NOMO-1 (cell line): Measurements from ENCODE around the gene DBF4B.
A peak's percentile ranks its signal among the peaks of the same experiment; 100 is the strongest.
"Not testable (repeated sequence)": the region's sequence is repeated elsewhere in the genome, so short reads cannot be mapped to it uniquely, and the experiment has no call there.

Experiments
- DNase-seq, 2 experiments: peaks; one replicate each; lab custom pipeline; 2025; ENCODE audit not compliant: unreplicated experiment in 2 of 2; lab: John Stamatoyannopoulos, UW

Gene DBF4B

GRCh38 chr17:44708401-44709263, at the start of gene DBF4B:
Gene DBF4B, plus strand, starts transcription at chr17:44708665. Its CDS starts 156 bp downstream, at chr17:44708821.
- DNase-seq: peak; percentile 83 to 88

GRCh38 chr17:44661835-44662234, 46.6 kb upstream of the DBF4B start:
- no peak for DNase-seq

DNA sequence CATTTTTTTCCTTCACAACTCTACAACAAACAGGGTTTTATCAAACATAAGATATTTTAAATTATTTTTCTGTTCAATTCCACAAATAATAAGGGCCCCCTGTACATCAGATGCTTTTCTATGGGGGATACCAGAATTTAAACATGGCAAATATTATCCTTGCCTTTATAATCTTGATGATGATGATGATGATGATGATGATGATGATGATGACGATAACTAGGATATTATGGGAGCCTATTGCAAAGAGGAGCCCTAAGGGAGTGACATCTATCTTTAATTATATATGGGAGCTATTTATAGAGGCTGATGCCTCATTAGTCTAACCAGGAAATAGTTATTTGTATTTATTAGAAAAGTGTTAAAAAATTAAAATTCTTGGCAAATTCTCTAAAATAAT, 45.4 kb upstream of the DBF4B start:
- DNase-seq: no peak

DNA sequence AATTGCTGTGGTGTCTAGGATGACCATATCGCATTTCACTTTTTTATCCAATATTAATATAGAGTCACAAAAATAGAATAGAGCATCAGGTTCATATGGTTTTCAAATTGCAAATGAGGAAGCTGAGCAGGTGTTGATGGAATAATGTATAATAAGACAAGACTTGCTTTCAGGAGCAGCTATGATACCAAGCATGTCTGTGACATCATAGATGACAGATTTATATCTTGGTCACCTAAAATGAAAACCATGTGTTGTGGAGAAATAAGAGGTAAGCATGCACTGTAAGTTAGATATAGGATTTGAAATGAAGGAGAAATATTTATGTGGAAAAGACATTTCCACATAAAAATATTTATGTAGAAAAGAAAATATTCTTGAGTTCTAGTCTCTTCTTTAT, 43.6 kb upstream of the DBF4B start:
- no peak for DNase-seq

DNA sequence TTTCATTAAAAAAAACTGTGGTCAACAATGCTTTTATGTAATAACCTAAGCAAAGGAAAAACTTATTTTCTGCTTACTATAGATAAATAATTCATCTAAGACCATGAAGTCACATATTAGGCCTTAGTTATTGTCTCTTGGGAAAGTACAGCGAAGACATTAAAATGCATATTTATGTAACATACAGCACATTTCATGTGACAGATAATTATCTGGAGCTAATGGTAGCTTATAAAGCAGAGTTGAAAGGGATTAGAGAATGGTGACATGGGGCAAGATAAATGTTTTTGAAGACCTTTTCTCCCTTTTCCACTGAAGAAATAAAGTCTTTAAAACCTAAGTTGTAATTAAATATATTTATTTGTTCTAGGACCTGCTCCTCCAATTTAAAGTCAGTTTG, 42.5 kb upstream of the DBF4B start:
- DNase-seq: no peak

DNA sequence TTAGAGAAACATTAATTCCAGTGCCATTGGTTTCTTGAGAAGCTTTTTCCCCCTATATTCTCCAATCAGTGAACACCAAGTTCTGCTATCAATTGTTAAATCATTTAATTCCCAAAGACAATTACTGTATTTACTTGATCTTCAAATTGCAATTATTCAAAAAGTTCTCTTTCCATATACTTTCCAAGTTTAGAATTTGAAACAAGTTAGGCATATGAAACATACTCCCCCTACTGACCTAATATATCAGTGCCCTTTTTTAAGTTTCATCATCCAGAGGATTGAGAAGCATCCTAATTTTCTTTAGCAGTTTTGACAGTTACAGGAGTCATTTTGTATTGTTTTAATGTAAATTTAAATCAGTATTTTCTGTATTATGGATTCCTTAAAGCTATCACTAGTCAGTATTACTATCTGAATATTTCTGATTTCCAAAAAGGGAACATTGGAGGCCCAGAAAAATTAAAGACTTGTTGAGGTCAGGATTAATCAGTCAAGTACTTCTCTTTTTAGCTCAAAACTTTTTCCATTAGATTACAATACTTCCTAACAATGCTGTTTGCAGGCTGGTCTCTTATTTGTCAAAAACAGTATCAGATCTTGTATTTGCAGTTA, 35.9 kb upstream of the DBF4B start:
- peak in 1 of 2 experiments; percentile 50 for DNase-seq

DNA sequence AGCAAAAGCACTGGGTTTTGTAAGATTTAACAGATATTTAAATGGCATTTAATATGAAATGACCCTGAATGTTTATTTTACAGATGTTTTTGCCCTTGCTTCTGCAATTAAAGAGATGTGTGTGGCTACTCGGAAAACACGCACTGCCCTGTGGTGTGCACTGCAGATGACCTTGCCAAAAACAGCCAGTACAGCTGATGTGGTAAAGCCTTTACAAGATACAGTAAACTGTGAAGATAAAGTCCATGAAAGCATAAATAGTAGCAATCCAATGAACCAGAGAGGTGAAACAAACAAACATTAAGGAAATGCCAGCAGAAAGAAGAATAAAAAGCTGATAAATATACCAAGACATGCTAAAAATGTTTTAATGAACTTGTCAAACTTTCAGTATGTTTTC, 34.6 kb upstream of the DBF4B start:
- no peak for DNase-seq

DNA sequence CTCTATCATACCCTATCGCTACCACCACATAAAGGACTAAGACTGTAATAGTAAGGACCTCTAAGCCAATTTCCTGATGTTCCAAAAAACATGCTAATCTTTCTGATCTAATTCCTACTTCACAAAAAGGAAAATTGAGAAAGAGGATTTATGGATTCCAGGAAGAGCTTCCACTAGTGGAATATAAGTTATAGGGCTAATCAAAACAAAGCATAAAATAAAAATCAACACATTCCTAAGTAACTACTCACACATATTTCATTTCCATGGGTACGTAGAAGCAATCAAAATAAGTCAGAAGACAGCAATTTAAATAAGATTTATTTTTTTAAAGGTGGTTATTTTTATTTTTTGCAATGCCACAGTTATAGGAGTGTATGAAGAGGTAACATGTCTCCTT, 31.3 kb upstream of the DBF4B start:
- no peak for DNase-seq

DNA sequence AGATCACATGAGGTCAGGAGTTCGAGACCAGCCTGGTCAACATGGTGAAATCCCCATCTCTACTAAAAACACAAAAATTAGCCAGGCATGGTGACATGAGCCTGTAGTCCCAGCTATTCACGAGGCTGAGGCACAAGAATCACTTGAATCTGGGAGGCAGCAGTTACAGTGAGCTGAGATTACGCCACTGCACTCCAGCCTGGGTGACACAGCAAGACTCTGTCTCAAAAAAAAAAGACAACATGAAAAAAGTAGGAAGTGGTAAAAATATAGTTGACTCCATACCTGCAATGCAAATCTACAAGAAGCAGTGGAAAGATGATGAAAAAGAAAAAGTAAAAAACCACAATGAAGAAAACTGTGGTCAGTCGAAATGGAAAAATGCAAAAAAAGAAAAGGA, 25.2 kb upstream of the DBF4B start:
- peak; percentile 14 to 83 for DNase-seq

GRCh38 chr17:44687756-44688155, 20.7 kb upstream of the DBF4B start:
- DNase-seq: no peak

DNA sequence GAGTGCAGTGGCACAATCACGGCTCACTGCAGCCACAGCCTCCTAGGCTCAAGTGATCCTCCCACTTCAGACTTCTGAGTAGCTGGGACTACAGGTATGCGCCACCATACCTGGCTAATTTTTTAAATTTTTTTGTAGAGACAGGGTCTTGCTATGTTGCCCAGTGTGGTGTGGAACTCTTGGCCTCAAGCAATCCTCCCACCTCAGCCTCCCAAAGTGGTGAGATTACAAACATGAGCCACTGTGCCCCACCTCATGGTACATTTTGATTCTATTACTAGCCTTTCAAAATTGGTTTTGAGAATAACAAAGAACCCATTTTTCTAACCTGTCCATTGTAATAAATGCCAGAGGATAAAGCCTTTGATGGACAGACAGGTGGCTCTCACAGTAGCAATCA, 20.3 kb upstream of the DBF4B start:
- no peak for DNase-seq

DNA sequence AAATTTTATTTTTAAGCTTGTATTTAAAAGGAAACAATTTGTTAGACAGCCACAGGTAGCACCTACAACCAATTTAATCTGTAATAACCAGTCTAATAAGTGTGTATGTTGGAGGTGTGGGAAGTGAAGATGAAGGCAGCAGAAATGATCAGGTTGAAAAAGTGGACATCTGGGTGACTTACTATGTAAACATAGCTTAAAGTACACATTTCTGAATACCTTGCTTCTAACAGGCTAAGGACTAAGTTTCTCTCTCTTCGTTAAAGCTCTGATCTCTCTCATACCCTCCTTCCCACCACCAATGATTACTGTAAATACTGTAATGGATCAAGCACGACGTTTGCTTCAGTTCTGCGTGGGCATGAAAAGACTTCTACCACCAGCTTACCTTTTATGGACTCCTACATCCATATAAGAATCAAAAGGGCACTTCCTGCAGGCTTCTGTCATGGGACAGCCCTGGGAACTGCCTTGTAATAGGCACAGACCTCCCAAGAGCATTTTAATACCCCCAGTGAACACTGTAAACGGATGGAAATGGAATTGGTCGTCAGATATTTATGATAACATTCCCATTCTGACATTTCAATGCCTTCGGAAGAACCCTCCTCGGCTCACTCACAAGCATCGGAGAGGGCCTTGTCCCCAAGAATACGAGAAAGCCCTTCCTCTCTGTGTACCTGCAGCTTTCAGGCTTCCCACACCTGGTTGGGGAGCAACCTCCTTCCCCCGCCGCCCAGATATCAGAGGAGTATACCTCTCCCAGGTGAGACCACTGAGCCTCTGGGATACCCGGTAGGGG, 19.6 kb upstream of the DBF4B start:
- DNase-seq: no peak

- peak; percentile 85 to 86 for DNase-seq
Observed at GRCh38 chr17:44689477-44690217, 18.8 kb upstream of the DBF4B start, which contains the start of gene CCDC43. Gene CCDC43, minus strand, starts transcription at chr17:44689776. Its CDS starts 23 bp downstream, at chr17:44689753.

- DNase-seq: peak; percentile 22 to 59
Observed at GRCh38 chr17:44690746-44691306, 17.6 kb upstream of the DBF4B start.

DNA sequence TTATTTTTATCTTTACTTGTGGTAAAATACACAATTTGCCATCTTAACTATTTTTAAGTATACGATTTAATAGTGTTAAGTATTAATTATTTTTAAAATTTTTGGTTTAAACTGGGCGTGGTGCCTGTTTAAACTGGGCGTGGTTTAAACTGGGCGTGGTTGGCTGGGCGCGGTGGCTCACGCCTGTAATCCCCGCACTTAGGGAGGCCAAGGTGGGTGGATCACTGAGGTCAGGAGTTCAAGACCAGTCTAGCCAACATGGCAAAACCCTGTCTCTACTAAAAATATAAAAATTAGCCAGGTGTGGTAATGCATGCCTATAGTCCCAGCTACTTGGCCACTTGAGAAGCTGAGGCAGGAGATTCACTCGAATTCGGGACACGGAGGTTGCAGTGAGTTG, 14.9 kb upstream of the DBF4B start:
- no peak for DNase-seq

- DNase-seq: not testable (repeated sequence)
Observed at GRCh38 chr17:44700288-44700687, 8.2 kb upstream of the DBF4B start.

- DNase-seq: no peak
Observed at GRCh38 chr17:44707755-44708400, 587 bp upstream of the DBF4B start.

GRCh38 chr17:44719444-44719843, 11.0 kb downstream of the DBF4B start:
- DNase-seq: no peak

- no peak for DNase-seq
Observed at GRCh38 chr17:44722254-44722653, 13.8 kb downstream of the DBF4B start.

DNA sequence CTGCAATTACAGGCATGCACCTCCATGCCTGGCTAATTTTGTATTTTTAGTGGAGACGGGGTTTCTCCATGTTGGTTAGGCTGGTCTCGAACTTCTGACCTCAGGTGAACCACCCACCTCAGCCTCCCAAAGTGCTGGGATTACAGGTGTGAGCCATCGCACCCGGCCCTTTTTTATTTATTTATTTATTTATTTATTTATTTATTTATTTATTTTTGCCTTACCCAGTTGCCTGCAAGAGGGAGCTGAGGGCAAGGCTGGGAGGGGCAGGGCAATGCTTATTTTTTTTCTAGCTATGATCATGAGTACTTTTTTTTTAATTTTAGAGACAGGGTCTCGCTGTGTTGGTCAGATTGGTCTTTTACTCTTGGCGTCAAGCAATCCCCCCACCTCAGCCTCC, 17.7 kb downstream of the DBF4B start:
- not testable (repeated sequence) for DNase-seq
